ENCODE results near the gene LAPTM5.

DNA sequence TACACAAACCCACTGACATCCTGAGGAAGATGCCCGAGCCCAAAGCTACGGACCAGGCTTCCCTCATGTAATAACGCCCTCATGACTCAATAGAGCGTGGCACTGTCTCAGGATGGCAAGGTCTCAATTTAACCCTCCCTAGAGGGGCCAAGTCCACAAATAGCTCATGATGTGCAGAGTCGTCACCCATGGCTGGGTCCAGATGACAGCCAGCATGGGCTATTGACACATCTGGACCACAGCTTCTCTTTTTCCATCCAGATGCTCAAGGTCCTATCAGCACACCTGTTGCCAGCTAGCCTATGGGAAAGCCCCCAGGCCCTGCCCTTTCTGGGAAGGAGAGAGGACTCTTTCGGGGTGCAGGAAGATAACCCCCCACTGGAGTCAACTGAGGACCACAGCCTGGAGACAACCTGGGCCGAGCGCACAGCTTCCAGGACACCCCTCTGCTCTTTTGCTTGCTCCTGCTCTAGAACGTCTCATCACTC lies 2.8 kb downstream of the LAPTM5 start:
- TF ChIP-seq POLR2AphosphoS5 (IDR thresholded peaks at IDR 0.05) (no peak), POLR2A (IDR thresholded peaks at IDR 0.05) (no peak)
